GM19455 (cell line): Measurements from ENCODE around the gene SCN1B.
A peak's percentile ranks its signal among the peaks of the same experiment; 100 is the strongest.

Experiments
- ATAC-seq: cut with Tn5 transposase; IDR thresholded peaks from one replicate; pipeline ENCODE4 v1.9.1; 2021; ENCODE audit not compliant: unreplicated experiment

The SCN1B gene

DNA sequence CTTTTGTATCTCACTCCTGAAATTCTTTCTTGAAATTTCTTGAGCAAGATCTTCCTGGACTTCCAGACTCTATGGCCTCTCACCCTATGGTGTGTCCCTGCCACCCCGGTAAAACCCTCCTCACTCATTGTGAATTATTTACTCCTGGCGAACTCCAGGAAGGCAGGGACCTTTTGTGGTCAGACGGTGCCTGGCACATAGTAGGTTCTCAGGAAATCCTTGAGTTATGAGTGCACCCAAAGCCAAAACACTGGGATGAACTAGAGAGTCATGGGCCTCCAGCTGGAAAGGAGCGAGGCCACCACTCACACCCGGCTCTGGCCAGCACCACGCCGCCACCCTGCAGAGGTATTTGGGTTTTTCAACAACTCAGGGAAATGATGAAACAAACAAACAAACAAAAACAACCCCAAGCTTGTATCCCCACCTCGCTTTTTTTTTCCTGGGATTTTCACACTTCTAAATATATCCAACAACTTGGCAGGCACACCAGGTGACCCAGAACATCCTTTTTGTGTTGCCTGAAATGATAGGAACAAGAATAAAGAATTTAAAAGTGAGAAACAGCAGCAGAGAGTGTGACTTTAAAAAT is 22.4 kb downstream of the SCN1B start:
- no peak for ATAC-seq

DNA sequence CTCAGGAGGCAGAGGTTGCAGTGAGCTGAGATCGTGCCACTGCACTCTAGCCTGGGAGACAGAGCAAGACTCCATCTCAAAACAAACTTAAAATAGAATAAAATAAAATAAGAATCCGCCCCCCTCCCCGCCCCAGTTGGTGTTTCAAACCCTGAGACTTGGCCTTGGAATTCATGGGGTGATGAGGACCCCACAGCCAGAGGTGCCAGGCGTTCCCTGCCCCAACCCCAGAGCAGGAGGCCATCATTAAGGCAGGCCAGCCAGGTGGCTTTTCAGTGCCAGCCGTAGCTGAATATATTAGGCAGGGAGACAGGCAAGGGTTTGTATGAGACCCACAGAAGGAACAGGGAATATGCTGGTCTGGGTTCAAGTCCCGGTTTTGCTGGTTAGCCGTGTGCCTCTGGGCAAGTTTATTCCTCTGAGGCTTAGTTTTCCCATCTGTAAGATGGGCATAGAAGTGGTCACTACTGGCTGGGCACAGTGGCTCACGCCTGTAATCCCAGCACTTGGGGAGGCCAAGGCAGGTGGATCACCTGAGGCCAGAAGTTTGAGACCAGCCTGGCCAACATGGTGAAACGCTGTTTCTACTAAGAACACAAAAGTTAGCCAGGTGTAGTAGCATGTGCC is 23.5 kb downstream of the SCN1B start:
- no peak for ATAC-seq

DNA sequence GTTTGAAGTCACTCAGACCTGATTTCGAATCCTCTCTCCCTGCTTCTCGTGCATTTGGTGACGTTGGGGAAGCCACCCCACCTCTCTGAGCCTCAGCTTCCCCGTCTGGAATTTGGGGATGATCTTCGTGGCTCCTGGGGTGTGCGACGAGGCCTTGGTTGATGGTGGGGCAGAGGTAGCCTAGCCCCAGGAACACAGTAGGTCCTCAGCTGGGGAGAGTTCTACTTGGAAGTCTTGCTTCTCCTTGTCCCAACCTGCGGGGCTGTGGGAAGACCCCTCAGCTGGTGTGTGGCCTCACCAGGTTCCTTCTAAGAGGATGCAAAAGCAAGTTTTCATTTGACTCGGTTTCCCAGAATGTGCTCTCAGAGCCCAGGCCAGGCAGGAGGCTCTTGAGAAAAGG is 24.4 kb downstream of the SCN1B start:
- no peak for ATAC-seq

DNA sequence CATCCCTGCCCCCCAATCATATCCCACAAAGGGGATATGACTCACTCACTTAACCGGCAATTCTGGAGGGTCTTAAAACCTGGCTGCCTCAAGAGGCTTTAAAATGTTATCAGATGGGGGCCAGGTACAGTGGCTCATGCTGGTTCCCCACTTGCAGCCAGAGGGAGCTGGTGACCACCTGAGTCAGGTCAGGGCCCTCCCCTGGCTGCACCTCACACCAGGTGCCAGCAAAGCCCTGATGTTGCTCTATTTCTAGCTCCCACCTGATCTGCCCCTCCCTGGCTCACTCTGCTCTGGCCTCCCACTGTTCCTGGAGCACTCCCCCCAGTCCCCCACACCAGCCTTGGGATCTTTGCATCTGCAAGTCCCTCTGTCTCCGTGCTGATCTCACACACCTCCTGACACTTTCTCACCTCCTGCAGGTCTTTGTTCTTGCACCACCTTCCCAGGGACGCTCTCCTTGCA is 25.5 kb downstream of the SCN1B start:
- no peak for ATAC-seq

DNA sequence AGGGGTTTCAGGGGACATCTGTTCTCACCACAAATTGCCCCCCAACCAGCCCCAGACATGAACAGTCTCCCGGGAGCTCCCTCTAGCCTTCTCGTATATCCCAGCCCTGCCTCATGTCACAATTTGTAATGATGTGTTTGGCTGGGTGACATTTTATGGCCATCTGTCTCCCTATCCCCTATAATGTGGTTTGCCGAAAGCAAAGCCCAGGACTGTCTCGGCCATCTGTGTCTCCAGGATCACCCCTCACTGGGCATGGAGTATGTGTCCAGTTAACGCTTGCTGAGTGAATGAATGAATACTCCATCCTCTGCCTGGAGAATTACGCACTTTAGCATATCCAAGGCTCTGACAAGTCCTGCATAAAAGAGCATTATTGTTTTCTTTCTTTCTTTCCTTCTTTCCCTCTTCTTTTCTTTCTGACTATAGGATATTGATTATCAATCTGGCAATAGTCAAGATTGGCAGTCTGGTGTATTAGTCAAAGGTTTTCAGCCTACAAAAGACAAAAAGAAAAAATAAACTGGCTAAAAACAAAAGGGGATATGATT is 26.3 kb downstream of the SCN1B start:
- ATAC-seq: no peak

DNA sequence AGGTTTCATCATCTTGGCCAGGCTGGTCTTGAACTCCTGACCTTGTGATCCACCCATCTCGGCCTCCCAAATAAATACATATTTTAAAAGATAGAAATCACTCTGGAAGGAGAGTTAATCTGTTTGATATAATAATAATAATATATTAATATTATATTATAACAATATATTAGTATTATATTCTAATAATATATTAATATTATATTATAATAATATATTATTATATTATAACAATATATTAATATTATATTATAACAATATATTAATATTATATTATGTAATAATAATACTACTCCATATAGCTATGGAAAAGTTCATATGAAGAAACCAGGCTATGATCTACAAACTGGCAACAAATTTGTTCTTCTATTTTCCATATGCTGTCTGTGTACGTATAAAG is 28.1 kb downstream of the SCN1B start:
- ATAC-seq: no peak

DNA sequence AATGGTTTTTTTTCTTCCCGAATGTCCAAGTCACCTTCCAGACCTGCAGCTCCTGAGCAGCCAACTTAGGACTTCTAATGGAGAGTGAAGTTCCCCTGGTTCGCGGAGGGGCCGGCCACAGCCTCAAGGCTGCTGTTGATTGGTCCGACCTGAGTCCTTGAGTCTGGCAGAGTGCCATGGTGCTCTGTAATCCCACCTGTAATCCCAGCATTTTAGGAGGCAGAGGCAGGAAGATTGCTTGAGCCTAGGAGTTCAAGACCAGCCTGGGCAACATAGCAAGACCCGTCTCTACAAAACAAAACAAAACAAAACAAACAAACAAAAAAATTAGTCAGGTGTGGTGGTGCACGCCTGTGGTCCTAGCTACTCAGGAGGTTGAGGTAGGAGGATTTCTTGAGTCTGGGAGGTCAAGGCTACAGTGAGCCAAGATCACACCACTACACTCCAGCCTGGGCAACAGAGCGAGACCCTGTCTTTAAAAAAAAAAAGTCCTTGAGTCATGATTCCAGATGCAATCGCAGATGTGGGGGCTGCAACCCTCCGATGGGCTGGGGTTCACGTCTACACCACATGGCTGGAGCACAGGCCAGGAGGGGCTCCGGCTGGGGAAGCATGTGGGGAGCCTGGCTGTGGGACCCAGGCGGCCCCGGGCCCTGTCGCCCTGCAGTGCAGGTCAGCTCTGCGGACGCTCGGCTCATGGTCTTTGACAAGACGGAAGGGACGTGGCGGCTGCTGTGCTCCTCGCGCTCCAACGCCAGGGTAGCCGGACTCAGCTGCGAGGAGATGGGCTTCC is 28.9 kb downstream of the SCN1B start:
- no peak for ATAC-seq

DNA sequence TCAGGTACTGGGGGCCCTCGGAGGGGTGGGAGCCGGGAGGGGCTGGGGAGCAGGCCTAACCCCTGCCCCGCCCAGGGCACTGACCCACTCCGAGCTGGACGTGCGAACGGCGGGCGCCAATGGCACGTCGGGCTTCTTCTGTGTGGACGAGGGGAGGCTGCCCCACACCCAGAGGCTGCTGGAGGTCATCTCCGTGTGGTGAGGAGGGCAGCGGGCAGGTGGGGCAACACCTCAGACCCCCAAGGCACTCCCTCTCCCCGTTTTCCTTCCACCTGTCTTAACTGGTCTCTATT is 29.5 kb downstream of the SCN1B start:
- no peak for ATAC-seq

DNA sequence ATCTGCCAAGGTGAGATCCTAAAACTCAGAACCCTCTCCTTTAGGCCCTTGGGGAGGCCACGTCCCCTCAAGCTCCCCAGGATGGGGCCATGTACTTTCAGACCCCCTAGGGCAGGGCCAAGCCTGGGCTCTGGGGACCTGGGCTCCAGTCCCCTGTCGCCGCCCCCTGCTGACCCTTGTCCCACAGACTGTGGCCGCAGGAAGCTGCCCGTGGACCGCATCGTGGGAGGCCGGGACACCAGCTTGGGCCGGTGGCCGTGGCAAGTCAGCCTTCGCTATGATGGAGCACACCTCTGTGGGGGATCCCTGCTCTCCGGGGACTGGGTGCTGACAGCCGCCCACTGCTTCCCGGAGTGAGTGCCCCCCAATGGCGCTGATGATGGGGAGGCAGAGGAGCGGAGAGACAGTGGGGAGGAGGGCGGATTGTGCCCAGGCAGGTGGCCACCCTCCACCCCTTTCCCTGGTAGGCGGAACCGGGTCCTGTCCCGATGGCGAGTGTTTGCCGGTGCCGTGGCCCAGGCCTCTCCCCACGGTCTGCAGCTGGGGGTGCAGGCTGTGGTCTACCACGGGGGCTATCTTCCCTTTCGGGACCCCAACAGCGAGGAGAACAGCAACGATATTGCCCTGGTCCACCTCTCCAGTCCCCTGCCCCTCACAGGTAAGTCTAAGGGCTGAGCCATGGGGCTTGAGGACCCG is 30.0 kb downstream of the SCN1B start:
- no peak for ATAC-seq

DNA sequence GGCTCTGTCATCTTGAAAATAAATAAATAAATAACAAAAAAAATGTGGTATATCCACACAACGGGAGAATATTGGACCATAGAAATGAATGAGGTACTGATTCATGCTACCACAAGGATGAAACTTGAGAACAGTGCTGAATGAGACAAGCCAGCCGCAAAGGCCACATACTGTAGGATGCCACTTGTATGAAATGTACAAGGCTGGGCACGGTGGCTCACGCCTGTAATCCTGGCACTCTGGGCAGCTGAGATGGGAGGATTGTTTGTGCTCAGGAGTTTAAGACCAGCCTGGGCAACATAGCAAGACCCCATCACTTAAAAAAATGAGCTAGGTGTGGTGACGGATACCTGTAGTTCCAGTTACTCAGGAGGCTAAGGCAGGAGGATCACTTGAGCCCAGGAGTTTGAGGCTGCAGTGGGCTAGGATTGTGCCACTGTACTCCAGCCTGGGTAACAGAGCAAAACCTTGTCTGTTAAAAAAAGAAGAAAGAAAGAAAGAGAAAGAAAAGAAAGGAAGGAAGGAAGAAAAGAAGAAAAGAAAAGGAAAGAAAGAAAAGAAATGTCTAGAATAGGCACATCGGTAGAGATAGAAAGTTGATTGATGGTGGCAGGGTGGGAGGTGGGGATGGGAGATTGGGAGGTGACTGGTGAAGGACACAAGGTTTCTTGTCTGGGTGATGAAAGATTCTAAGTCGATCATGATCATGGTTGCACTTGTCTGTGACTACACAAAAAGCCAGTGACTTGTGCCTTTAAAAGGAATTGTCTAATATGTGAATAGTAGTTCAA is 31.5 kb downstream of the SCN1B start:
- ATAC-seq: no peak

DNA sequence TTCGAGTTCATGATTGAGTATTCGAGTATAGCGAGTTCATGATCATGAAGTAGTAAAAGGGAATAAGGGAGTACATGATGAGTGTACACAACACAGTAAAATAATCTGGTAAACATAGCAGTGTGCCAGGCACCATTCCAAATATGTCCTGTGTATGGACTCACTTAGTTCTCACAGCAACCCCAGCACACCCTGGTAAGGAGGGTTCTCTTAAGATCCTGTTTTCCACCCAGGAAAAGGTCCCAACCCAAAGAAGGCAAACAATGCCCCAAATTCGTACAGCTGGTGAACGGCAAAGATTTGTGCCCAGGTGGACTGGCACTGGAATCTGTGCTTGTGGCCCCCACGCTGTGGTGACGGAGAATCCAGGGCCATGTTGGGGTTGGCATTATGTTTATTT is 32.7 kb downstream of the SCN1B start:
- ATAC-seq: no peak

DNA sequence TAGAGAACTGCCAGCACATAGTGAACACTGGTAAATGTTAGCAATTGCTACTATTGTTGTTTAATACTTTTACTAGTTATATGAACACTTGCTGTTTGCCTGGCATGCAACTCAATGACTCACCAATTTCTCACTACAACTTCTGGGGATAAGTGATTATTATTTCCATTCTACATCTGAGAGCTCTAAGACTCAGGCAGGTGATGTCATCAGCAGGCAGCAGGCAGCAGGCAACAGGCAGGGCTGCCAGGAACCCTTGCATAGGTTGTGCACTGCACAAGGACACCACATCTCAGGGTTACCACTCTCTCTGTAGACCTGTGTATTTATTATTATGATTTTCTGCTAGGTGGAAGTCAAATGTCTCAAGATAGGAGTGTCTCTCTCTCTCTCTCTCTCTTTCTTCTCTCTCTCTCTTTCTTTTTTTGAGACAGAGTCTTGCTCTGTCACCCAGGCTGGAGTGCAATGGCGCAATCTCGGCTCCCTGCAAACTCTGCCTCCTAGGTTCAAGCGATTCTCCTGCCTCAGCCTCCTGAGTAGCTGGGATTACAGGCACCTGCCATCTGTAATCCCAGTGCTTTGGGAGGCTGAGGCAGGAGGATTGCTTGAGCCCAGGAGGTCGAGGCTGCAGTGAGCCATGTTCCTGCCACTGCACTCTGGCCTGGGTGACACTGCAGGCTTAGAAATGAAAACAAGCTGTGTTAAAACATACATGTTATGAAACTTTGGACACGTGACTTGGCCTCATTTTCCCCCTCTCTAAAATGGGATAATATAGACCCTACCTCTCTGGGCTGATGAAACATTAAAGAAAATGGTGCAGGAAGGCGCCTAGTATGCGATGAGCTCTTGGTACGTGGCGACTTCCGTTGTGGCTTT is 33.9 kb downstream of the SCN1B start:
- no peak for ATAC-seq

DNA sequence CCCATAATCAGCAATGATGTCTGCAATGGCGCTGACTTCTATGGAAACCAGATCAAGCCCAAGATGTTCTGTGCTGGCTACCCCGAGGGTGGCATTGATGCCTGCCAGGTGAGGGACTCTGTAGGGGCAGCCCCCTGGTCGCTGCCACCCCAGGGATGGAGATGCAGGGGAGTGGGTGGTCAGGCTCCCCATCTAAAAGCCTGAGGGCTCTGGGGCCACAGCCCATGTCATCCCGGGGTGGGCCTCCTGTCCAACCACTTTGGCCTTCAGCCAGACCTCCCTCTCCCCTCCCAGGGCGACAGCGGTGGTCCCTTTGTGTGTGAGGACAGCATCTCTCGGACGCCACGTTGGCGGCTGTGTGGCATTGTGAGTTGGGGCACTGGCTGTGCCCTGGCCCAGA is 35.3 kb downstream of the SCN1B start:
- no peak for ATAC-seq

DNA sequence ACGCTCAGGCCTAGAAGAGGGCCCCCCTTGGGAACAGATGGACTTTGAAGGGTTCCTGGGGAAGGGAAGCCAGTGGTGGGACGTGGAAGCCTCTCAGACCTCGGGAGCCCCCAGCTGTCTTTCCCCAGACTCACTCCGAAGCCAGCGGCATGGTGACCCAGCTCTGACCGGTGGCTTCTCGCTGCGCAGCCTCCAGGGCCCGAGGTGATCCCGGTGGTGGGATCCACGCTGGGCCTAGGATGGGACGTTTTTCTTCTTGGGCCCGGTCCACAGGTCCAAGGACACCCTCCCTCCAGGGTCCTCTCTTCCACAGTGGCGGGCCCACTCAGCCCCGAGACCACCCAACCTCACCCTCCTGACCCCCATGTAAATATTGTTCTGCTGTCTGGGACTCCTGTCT is 35.9 kb downstream of the SCN1B start:
- no peak for ATAC-seq

DNA sequence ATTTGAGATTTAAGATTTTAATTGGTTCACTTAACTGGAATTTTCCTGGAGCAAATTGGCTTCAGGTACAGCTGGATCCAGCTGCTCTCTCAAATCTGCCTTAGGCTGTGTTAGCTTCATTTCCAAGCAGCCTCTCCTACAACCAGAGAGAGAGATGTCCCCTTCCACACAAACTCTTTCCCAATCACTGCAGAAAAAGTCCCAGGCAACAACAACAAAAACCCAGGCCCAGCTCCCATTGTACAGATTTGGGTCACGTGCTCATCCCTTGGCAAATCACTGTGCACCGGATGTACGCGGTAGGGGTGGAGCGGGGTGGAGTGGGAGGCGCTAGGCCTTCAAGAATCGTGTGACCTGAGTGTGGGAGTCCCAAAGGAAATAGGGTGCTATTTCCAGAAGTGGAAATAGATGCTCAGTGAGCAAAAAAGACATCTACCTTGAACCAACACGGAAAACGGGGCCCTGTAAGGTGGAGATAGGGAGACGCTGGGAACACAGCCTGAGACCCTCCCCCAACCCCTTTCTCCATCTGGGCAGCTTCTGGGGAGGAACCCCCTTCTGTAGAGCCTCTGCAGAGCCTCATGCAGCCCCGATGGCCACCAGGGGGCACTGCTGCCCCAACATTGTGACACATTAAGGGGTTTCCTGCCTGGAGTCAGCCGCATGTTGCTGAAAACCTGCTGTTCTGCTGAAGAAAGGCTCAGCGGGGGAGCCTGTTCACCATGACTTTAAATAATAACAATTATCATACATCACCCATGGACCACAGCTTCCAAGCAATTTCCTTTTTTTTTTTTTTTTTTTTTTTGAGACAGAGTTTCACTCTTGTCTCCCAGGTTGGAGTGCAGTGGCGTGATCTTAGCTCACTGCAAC is 36.7 kb downstream of the SCN1B start:
- ATAC-seq: peak; percentile 78

DNA sequence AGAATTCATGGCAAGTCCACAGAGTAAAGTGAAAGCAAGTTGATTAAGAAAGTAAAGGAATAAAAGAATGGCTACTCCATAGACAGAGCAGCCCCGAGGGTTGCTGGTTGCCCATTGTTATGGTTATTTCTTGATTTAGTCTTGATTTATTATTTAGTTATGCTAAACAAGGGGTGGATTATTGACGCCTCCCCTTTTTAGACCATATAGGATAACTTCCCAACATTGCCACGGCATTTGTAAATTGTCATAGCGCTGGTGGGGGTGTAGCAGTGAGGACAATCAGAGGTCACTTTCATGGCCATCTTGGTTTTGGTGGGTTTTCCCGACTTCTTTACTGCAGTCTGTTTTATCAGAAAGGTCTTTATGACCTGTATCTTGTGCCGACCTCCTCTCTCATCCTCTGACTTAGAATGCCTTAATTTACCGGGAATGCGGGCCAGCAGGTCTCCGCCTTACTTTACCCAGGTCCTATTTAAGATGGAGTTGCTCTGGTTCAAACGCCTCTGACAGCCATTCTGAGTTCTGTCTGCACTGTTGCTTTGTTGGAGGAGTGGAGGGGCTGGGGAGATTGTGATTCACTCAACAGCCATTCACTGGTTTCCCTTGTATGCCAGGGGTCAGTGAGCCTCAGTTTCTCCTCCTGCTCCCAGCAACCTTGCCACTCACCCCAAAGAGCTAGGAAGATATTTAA is 38.8 kb downstream of the SCN1B start:
- no peak for ATAC-seq

DNA sequence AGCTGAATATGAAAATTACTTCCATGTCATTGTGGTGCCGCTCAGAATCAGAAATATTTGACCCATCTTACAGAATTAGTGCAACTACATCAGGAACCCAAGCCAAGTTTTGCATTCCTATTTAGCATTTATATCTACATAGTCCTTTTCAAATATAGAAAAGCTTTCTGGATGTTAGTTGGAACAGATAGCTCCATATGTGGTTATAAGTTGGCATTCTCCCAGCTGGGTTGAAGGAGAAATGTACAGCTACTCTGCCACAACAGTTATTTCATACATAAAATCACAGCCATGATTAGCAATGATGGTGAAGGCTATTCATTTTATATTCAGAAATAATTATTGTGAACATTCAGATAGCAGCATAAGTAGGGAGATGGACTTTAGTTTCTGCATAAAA is 39.4 kb downstream of the SCN1B start:
- ATAC-seq: no peak

DNA sequence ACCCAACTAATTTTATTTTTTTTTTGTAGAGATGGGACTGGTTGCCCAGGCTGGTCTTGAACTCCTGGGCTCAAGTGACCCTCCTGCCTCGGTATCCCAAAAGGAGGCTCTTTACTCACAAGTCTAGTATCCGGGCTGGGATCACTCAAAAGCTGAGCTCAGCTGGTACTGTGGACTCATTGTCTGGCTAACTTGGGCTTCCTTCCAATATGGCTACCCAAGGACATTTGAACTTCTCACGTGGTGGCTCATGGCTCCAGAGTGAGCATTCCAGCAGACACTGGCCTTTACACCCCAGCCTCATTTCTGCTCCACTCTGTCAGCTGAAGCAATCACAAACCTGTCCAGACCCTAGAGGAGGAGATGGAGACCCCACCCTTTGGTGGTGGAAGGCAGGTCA is 40.2 kb downstream of the SCN1B start:
- no peak for ATAC-seq
